HG03439 (cell line): ENCODE measurements around the gene SCAMP3.
"Not testable (repeated sequence)": the region's sequence is repeated elsewhere in the genome, so short reads cannot be mapped to it uniquely, and the experiment has no call there.

ENCODE experiments used
- ATAC-seq: cut with Tn5 transposase; IDR thresholded peaks from one replicate; pipeline ENCODE4 v1.9.1; 2021; ENCODE audit warnings: mild to moderate bottlenecking, moderate library complexity; ENCODE audit not compliant: unreplicated experiment

Gene SCAMP3

DNA sequence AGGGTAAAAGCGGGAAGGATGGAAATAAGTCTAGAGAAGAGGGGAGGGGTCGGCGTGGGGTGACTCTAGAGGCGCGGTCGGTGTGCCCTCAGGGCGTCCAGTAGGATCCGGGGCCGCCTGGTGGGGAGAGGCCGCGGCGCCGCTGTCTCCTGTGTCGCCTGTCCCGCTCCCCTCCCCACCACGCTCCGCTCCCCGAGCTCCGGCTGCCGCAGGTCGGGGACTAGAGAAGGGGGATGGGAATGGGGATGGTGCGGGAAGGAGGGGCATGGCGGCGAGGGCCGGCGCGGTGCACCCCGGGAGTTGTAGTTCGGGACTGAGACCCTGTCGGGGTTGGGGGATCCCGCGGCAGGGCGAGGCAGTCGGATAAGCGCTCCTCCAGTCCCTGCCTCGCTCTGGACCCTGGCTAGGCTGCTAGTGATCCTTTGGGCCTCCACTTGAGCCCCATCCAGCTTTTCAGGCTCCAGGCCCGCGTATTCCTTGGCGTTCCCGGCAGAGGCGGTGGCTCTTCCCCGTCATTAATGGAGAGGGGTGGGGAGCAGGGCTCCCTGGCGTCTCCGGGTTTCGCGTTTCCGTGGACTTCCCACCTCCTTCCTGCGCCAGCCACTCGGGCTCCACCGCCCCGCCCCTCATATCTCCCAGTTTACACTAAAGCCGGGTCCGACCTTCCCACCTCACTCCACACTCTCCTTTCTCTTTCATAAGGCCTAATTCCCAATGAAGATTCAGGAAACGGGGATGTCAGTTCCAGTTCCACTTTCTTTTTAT lies 6.7 kb downstream of the SCAMP3 start, which contains the start of gene ENTREP3:
ENTREP3 (minus strand) TSS at position 241 of the 765 bp plus-strand sequence. CDS start 606 bp downstream, outside the sequence.
- ATAC-seq: no peak

DNA sequence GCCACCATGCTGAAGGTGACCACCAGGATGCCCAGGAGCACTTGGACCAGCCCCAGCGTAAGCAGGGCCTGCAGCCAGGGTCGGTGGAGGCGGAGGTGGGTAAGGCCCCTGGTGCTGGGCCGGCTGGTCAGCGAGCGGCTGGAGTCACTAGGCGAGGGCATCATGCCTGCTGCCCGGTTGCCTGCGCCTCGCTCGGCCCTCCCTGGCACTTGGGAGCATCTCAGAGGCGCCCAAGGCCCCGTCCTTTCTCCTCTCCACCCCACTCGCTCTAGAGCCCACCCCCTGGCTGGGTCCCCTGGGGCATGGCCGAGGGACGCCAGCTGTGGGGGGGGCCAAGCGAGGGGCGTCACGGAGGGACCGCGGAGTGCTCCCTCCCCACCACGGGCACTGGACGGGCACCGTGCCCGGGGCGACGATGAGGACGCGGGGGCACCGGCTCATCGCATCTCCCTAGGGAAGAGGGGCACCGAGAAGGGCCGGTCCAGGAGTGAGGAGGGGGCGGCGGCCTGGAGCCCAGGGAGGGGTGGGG lies 7.4 kb downstream of the SCAMP3 start:
- no peak for ATAC-seq

- ATAC-seq: no peak
Observed at GRCh38 chr1:155254228-155254713, 7.9 kb downstream of the SCAMP3 start.

GRCh38 chr1:155253797-155254196 lies 8.4 kb downstream of the SCAMP3 start:
- no peak for ATAC-seq

DNA sequence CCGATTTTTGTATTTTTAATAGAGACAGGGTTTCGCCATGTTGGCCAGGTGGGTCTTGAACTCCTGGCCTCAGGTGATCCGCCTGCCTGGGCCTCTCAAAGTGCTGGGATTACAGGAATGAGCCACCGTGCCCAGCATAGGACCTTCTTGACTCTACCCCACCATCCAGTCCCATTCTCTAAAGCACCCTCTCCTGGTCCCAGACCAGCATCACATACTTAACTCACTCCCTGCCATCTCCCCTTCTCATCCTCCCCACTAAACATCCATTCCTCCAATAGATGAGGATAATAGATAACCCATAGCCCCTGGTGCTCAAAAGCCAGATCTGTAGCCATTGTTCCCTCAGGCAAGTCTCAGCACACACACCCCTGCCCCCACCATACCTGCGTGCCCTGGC lies 9.0 kb downstream of the SCAMP3 start:
- ATAC-seq: no peak

GRCh38 chr1:155251566-155251965 lies 10.6 kb downstream of the SCAMP3 start:
- ATAC-seq: no peak

DNA sequence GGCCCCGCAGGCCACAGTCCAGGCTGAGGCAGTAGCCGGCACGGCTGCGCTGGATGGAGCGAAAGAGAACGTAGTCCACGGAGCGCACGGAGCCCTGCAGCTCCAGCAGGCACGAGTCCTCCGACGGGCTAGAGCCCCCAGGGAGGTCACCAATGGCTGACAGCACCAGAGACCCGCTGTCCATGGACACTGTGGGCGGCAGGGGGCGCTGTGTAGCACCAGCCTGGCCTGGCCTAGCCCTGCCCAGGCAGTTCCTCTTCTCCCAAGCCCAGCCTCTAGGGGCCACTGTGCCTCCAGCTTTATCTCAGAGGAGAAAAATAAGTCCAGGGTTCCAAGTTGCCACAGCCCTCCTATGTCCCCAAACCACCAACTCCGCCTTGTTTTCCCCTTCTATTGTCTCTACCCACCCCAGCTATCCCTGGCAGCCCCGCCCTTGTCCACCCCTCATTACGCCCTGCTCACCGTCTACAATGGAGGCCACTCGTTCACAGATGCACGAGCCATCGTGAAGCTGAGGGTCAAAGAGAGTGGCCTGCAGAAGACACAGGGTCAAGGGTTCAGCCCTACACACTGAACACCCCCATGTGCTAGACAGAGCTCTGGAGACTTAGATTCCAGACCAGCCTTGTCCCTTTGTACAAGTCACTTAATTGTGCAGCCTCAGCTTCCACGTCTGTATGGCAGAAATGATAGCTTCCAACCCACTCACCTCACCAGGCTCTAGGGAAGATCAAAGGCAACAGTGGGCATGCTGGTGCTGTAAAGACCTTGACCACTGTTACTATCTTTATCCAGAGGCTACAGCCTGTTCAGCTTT lies 11.3 kb downstream of the SCAMP3 start:
- peak; percentile 83 for ATAC-seq

GRCh38 chr1:155250246-155250632 lies 11.9 kb downstream of the SCAMP3 start:
- no peak for ATAC-seq

GRCh38 chr1:155247667-155248553 lies 14.2 kb downstream of the SCAMP3 start:
- no peak for ATAC-seq

- not testable (repeated sequence) for ATAC-seq
Observed at GRCh38 chr1:155246796-155247195, 15.4 kb downstream of the SCAMP3 start.

DNA sequence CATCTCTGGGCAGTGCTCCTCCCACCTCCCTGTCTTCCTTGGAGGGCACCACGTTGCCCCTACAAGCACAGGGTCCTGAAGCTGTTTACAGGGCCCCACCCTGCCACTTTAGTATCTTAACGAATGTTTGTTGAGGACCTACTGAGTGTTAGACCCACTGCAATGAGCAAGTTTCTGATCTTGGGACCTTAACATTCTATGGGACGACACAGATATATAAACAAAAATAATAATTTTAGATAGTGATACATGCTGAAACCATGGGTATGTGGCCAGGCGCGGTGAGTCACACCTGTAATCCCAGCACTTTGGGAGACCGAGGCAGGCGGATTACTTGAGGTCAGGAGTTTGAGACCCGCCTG lies 17.0 kb downstream of the SCAMP3 start:
- ATAC-seq: no peak

- peak; percentile 80 for ATAC-seq
Observed at GRCh38 chr1:155244368-155245162, 17.6 kb downstream of the SCAMP3 start.

GRCh38 chr1:155242805-155243358 lies 19.3 kb downstream of the SCAMP3 start:
- no peak for ATAC-seq

DNA sequence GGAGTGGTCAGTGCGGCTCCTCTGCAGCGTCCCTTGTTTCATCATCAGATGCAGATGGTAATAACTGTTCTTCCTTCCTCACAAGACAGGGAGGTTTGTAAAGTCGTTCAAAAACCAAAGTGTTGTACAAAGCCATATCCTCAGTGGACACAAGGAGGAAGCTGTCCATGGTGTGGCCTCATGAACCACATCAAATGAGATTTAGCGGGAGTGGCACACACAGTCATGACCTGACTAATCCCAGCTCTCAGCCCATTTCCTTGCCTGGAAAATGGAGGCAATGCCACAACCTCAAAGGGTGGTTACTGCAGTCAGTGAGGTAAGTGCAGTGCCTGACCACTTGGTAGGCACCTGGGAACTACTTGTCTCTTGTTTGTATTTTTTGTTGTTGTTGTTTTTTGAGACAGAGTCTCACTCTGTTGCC lies 20.3 kb downstream of the SCAMP3 start:
- no peak for ATAC-seq

DNA sequence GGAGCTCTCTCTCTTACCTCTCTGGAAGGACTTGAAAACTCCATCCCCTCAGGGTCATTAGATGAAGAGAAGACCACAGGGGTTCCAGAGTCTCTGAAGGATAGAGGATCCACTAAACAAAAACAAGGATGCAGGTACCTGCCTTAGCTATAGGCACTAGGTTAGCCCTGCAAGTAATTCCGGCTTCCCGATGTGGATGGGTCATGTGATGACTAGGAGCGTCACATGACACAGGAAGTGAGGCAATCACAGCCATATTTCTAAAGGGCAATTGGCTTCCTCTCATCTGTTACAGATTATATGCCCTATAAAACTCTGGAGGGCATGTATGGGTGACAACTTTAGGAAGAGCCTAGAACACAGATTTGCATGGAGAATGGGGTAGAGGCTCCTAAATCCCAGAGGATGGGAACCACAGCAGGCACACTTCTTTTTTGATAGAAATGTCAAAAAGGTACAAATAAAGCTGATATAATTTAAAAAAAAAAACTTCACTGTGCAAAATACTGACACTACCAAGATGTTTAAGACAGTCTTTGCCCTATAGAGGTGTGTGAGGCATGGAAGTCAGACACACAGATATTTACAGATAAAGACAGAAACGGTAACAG lies 21.0 kb downstream of the SCAMP3 start:
- ATAC-seq: no peak

DNA sequence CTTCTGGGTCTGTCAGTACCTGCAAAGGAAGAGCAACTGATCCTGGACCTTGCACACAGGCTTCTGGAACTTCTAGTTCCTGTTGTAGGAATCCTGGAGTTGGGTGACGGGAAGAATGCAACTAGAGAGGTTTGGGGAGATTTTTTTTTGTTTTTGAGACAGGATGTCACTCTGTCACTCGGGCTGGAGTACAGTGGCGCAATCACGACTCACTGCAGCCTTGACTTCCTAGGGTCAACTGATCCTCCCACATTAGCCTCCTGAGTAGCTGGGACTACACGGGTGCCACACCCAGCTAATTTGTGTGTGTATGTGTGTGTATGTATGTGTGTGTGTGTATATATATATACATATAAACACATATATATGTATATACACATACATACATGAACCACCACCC lies 25.7 kb downstream of the SCAMP3 start:
- no peak for ATAC-seq

GRCh38 chr1:155235375-155235774 lies 26.8 kb downstream of the SCAMP3 start:
- ATAC-seq: not testable (repeated sequence)

DNA sequence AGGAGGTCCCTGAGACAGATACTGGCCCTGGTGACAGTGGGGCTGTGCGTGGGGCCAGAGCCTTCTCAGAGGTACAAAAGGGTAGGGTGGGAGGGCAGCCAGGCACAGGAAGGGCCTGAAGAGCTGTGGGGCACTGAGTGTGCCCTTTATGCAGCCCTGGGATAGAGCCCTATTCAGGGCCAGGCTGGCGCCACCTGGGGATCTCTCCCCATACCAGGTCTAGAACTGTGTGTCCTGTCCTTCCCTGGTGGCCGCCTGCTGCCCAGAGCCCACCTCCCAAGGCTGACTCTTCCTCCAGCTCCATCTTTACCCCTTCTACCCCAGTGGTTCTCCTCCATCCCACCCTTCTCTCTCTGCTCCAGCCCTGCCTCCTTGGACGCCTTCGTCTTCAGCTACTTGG lies 28.7 kb downstream of the SCAMP3 start:
- ATAC-seq: not testable (repeated sequence)
